Thyroid gland (tissue), 4 donors: Measurements from ENCODE around the gene EHD2. TPM values are rescaled to one million over a fixed set of nuclear protein-coding genes. Genes with fewer than 3 reads are reported as not detected.
"Not testable (repeated sequence)": the region's sequence is repeated elsewhere in the genome, so short reads cannot be mapped to it uniquely, and the experiment has no call there.

Source experiments
- DNase-seq, 2 donors: peaks; one replicate each; pipeline ENCODE4 v3.0.0-alpha.2; 2019
- H3K27ac ChIP-seq, 3 donors: fragments of 200-600 bp; sonication (generic); 1 replicate in 2 of 3; 2 replicates in 1 of 3; pipeline ENCODE4 v1.5.1; 2016 to 2019; ENCODE audit warnings: mild to moderate bottlenecking in 1 of 3, moderate library complexity in 1 of 3
- H3K27me3 ChIP-seq: fragments of 200-600 bp; sonication (generic); one replicate; pipeline ENCODE4 v1.5.1; 2019
- H3K36me3 ChIP-seq, 2 donors: fragments of 200-600 bp; sonication (generic); one replicate each; pipeline ENCODE4 v1.5.1; 2016 to 2019
- H3K4me1 ChIP-seq, 2 donors: fragments of 200-600 bp; sonication (generic); one replicate each; pipeline ENCODE4 v1.5.1; 2017 to 2019
- H3K4me3 ChIP-seq, 3 donors: fragments of 200-600 bp; sonication (generic); replicated peaks in 1 of 3; 1 replicate in 2 of 3; 2 replicates in 1 of 3; pipeline ENCODE4 v1.5.1; 2016; ENCODE audit warnings: mild to moderate bottlenecking in 1 of 3
- H3K9me3 ChIP-seq: fragments of 200-600 bp; sonication (generic); one replicate; pipeline ENCODE4 v1.5.1; 2017
- CTCF ChIP-seq, 6 experiments: fragments of 200-600 bp in 3 of 6; fragments of 450-650 bp in 3 of 6; sonication (generic) in 3 of 6; IDR thresholded peaks; one replicate each; pipeline ENCODE4 v1.5.1; 2016 to 2019; ENCODE audit warnings: antibody characterized with exemption in 6 of 6, mild to moderate bottlenecking in 2 of 6, inconsistent platforms in 1 of 6, moderate library complexity in 1 of 6
- POLR2A ChIP-seq, 2 donors: fragments of 450-650 bp; IDR thresholded peaks; one replicate each; pipeline ENCODE4 v1.6.1; 2017; ENCODE audit warnings: antibody characterized with exemption in 2 of 2, mild to moderate bottlenecking in 2 of 2, moderate library complexity in 1 of 2
- WGBS, 2 donors: methylation state at CpG; one replicate each; pipeline ENCODE4 v1.1.5; 2017; 5-methylcytosine and 5-hydroxymethylcytosine counted together
- intact Hi-C: fragments of 100-400 bp; cut with DNase I; formaldehyde crosslinking; loops from one replicate; pipeline ENCODE4 v1.15.1; 2023
- total RNA-seq, 4 donors: library from RNA; depleted of rRNA; stranded (reverse); fragments of >200 nt; gene quantifications; one replicate each; pipeline ENCODE4 v1.2.3, GENCODE V29; 2016

Gene EHD2
- total RNA-seq, 4 donors from 2014 or later = 41.9 to 48.0 (median 44.3) TPM

GRCh38 chr19:47761566-47761965 lies 48.3 kb downstream of the EHD2 start:
- Histone ChIP-seq H3K27ac (no peak overlapping the region), H3K4me3 (no peak overlapping the region), H3K9me3 (no peaks in the 10 kb centered on the region), H3K4me1 (no peaks in the 10 kb centered on the region), H3K36me3 (peaks cover 12 to 27% of the 10 kb centered on the region in 2 donors), H3K27me3 (no peaks in the 10 kb centered on the region)
- DNase-seq = no peak
- intact Hi-C loops = no loop called here
- TF ChIP-seq POLR2A (IDR thresholded peaks at IDR 0.05) (no peak), CTCF (IDR thresholded peaks at IDR 0.05) (no peak)
- 82 to 83% methylated on average over 5 of the region's 5 CpGs for WGBS, 2 donors

GRCh38 chr19:47762151-47762550 lies 48.9 kb downstream of the EHD2 start:
- H3K27ac ChIP-seq = no peak overlapping the region
- no peak for DNase-seq
- H3K27me3 ChIP-seq = no peaks in the 10 kb centered on the region
- intact Hi-C loops = no loop called here
- H3K9me3 ChIP-seq = no peaks in the 10 kb centered on the region
- TF ChIP-seq CTCF (IDR thresholded peaks at IDR 0.05) (no peak), POLR2A (IDR thresholded peaks at IDR 0.05) (no peak)
- no peaks in the 10 kb centered on the region for H3K4me1 ChIP-seq
- WGBS, 2 donors = 46 to 80% methylated on average over 3 of the region's 3 CpGs
- peaks cover 7 to 22% of the 10 kb centered on the region in 2 donors for H3K36me3 ChIP-seq
- H3K4me3 ChIP-seq = no peak overlapping the region

- WGBS, 2 donors = 68 to 71% methylated on average over 18 of the region's 18 CpGs
- no peaks in the 10 kb centered on the region for H3K9me3 ChIP-seq
- H3K4me3 ChIP-seq = no peak overlapping the region
- TF ChIP-seq CTCF (IDR thresholded peaks at IDR 0.05) (no peak), POLR2A (IDR thresholded peaks at IDR 0.05) (no peak)
- intact Hi-C loops = no loop called here
- H3K4me1 ChIP-seq = no peaks in the 10 kb centered on the region
- no peak overlapping the region for H3K27ac ChIP-seq
- peaks cover under 1 to 15% of the 10 kb centered on the region in 2 donors for H3K36me3 ChIP-seq
- H3K27me3 ChIP-seq = no peaks in the 10 kb centered on the region
- DNase-seq = no peak
Observed at GRCh38 chr19:47762615-47763308, 49.5 kb downstream of the EHD2 start.

- H3K4me3 ChIP-seq, H3K36me3 ChIP-seq, intact Hi-C loops, H3K4me1 ChIP-seq, DNase-seq, H3K9me3 ChIP-seq, H3K27ac ChIP-seq, H3K27me3 ChIP-seq: not testable (repeated sequence)
- WGBS, 2 donors = 79 to 83% methylated on average over 3 of the region's 3 CpGs
Observed at GRCh38 chr19:47764705-47765104, 51.5 kb downstream of the EHD2 start.

- intact Hi-C loops = no loop called here
- H3K9me3 ChIP-seq = no peaks in the 10 kb centered on the region
- DNase-seq = peak; percentile 58 to 63
Observed at GRCh38 chr19:47765523-47766358, 52.5 kb downstream of the EHD2 start.

More at GRCh38 chr19:47765523-47766358, 52.5 kb downstream of the EHD2 start:
- H3K4me3 ChIP-seq = no peak overlapping the region
- no peaks in the 10 kb centered on the region for H3K27me3 ChIP-seq
- no peak overlapping the region for H3K27ac ChIP-seq
- no peaks in the 10 kb centered on the region for H3K36me3 ChIP-seq
- peak in 5 of 6 experiments; percentile 55 to 76 (median 64) for TF ChIP-seq CTCF (IDR thresholded peaks at IDR 0.05)
- no peak for TF ChIP-seq POLR2A (IDR thresholded peaks at IDR 0.05)
- WGBS, 2 donors = 17 to 28% methylated on average over 11 to 19 of the region's 19 CpGs
- no peaks in the 10 kb centered on the region for H3K4me1 ChIP-seq
